Activated T-helper 17 cell treated with anti-CD3 and anti-CD28 coated beads, Interleukin-2, amount 50 U/mL, for 72 hours (primary cell): Measurements from ENCODE around the gene TAF8. TPM values are rescaled to one million over a fixed set of nuclear protein-coding genes. Genes with fewer than 3 reads are reported as not detected.

ENCODE experiments used
- ATAC-seq: fragments of 150-1000 bp; cut with Tn5 transposase; replicated peaks from 2 replicates; pipeline ENCODE4 v1.10.0; 2021; ENCODE audit warnings: mild to moderate bottlenecking, moderate library complexity
- H3K27ac Mint-ChIP-seq: one replicate; pipeline ENCODE4 v1.8.0; 2022; ENCODE audit warnings: mixed read lengths
- H3K27me3 Mint-ChIP-seq: one replicate; pipeline ENCODE4 v1.8.0; 2022; ENCODE audit warnings: mixed read lengths
- H3K36me3 Mint-ChIP-seq: one replicate; pipeline ENCODE4 v1.8.0; 2022; ENCODE audit warnings: low read depth, mild to moderate bottlenecking, mixed read lengths
- H3K4me1 Mint-ChIP-seq: one replicate; pipeline ENCODE4 v1.8.0; 2022; ENCODE audit warnings: mixed read lengths
- H3K4me3 Mint-ChIP-seq: one replicate; pipeline ENCODE4 v1.8.0; 2022; ENCODE audit warnings: mild to moderate bottlenecking, mixed read lengths
- H3K9me3 Mint-ChIP-seq: one replicate; pipeline ENCODE4 v1.8.0; 2022; ENCODE audit warnings: mixed read lengths
- total RNA-seq, 2 donors: library from RNA; stranded (reverse); gene quantifications; one replicate each; pipeline ENCODE4 v1.2.3, GENCODE V29; 2022

Gene TAF8
- total RNA-seq, 2 donors from 2014 or later, result 48.8 to 60.9 TPM

- ATAC-seq, result no peak
These were observed 78.4 kb downstream of the TAF8 start for GRCh38 chr6:42128460-42129359.

GRCh38 chr6:42129360-42129676 is 79.0 kb downstream of the TAF8 start:
- Mint-ChIP-seq H3K36me3 (no peaks in the 10 kb centered on the region), H3K9me3 (no peaks in the 10 kb centered on the region), H3K27ac (no peak overlapping the region), H3K27me3 (peaks cover 7% of the 10 kb centered on the region), H3K4me1 (no peaks in the 10 kb centered on the region), H3K4me3 (no peak overlapping the region)
- ATAC-seq, result no peak

More at GRCh38 chr6:42128460-42129359, 78.4 kb downstream of the TAF8 start:
- Mint-ChIP-seq H3K9me3 (no peaks in the 10 kb centered on the region), H3K4me1 (no peaks in the 10 kb centered on the region), H3K4me3 (no peak overlapping the region), H3K27me3 (peaks cover 3% of the 10 kb centered on the region), H3K36me3 (no peaks in the 10 kb centered on the region), H3K27ac (no peak overlapping the region)

GRCh38 chr6:42131531-42131930 is 81.2 kb downstream of the TAF8 start:
- Mint-ChIP-seq H3K4me1 (no peaks in the 10 kb centered on the region), H3K27me3 (peaks cover 7% of the 10 kb centered on the region), H3K36me3 (no peaks in the 10 kb centered on the region), H3K27ac (no peak overlapping the region), H3K4me3 (no peak overlapping the region), H3K9me3 (no peaks in the 10 kb centered on the region)
- no peak for ATAC-seq

GRCh38 chr6:42133926-42134325 is 83.6 kb downstream of the TAF8 start:
- Mint-ChIP-seq H3K4me1 (no peaks in the 10 kb centered on the region), H3K36me3 (no peaks in the 10 kb centered on the region), H3K4me3 (no peak overlapping the region), H3K27me3 (peaks cover 7% of the 10 kb centered on the region), H3K27ac (no peak overlapping the region), H3K9me3 (no peaks in the 10 kb centered on the region)
- ATAC-seq, result no peak

DNA sequence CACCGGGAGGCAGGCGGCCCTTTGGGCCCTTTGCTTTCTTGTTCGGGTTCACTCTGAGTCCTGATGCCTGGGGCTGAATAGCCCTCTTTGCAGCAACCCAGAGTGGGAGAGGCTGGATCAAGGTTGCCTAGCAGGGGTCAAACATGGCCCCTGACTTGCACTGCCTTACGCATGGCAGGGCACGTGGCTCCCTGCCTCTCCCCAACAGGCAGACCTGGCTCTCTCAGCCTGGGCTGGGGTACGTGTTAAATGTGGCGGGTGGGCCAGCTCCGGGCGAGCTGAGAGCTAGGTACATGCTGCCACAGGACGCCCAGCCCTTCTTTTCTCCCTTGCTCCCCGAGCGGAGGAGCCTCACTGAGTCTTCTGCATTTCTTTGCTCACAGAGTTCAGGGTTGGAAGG is 84.8 kb downstream of the TAF8 start:
- Mint-ChIP-seq H3K27me3 (peaks cover 9% of the 10 kb centered on the region), H3K9me3 (no peaks in the 10 kb centered on the region), H3K36me3 (no peaks in the 10 kb centered on the region), H3K4me3 (no peak overlapping the region), H3K4me1 (no peaks in the 10 kb centered on the region), H3K27ac (no peak overlapping the region)
- ATAC-seq, result no peak

DNA sequence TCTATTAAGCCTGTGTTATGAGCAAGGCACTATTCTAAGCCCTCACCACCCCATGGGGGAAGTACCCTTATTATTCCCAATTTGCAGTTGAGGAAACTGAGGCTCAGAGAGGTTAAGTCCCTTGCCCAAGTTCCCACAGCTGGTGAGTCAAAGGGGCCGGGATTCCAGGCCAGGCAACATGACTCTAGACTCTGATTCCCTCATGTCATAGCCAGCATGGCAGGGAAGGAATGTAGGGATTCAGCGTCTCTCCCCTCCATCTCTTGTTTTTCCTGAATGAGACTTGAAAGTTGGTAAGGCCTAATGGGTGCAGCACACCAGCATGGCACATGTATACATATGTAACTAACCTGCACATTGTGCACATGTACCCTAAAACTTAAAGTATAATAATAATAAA is 85.4 kb downstream of the TAF8 start:
- ATAC-seq, result no peak
- Mint-ChIP-seq H3K9me3 (no peaks in the 10 kb centered on the region), H3K4me1 (no peaks in the 10 kb centered on the region), H3K27me3 (peaks cover 8% of the 10 kb centered on the region), H3K27ac (no peak overlapping the region), H3K4me3 (no peak overlapping the region), H3K36me3 (no peaks in the 10 kb centered on the region)

DNA sequence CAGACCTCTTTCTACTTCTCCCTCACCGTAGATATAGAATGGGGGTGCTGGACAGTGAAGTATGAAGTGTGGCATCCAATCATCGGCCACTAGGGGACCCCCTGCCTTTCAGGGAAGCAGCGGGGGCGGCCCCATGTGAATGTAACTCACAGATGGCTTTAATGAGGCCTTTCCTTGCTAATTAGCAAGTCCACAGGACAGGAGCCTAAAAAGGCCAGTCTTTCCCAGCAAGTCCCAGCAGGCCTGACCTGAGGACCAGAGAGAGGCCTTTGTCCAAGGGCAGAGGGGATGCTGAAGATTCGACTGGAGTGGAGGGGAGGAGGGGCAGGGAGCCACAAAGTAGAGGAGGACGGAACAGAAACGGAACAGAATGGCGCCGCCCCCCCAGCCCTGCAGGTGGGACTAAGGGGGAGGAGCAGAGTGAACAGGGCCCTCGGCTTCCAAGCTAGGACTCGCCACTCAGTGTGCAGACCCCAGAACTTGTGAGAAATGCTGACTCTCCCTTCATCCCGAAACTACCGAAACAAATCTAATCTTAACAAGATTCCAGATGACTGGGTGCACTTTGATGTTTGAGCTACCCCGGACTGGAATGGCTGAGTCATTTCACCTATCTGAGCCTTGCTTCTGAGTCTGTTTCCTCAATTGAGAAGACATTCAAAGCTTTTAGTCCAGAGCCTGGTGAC is 86.3 kb downstream of the TAF8 start:
- ATAC-seq, result peak; percentile 83
- peak overlapping the region; percentile 22 for H3K4me3 Mint-ChIP-seq
- peaks cover 12% of the 10 kb centered on the region for H3K27me3 Mint-ChIP-seq
- H3K27ac Mint-ChIP-seq, result peak overlapping the region; percentile 36
- no peaks in the 10 kb centered on the region for H3K36me3 Mint-ChIP-seq
- no peaks in the 10 kb centered on the region for H3K4me1 Mint-ChIP-seq
- H3K9me3 Mint-ChIP-seq, result no peaks in the 10 kb centered on the region

Other genes with a start within 250 kb of the TAF8 start
- gene USP49, start 155.1 kb upstream of the TAF8 start, total RNA-seq, result 10 to 100 TPM in 1 of 2 donors, 1 to 10 TPM in 1; 8.0 to 12.0 TPM
- 10 to 100 TPM; 20.5 to 22.6 TPM for gene MED20, start 129.4 kb upstream of the TAF8 start, total RNA-seq
- gene BYSL, start 129.0 kb upstream of the TAF8 start, total RNA-seq, result 10 to 100 TPM; 23.3 to 53.1 TPM
- 100 to 1,000 TPM; 297 to 332 TPM for gene CCND3, start 108.7 kb upstream of the TAF8 start, total RNA-seq
- under 1 TPM; 0.22 to 0.29 TPM for gene C6orf132, start 92.1 kb downstream of the TAF8 start, total RNA-seq
- gene GUCA1A, start 122.8 kb downstream of the TAF8 start, total RNA-seq, result under 1 TPM; 0.22 to 0.61 TPM
- 1 to 10 TPM; 1.1 to 2.4 TPM for gene GUCA1B, start 144.4 kb downstream of the TAF8 start, total RNA-seq
- gene MRPS10, start 167.3 kb downstream of the TAF8 start, total RNA-seq, result 10 to 100 TPM; 23.9 to 42.3 TPM